Measurements from ENCODE around the gene NF2. TPM values are rescaled to one million over a fixed set of nuclear protein-coding genes. Genes with fewer than 3 reads are reported as not detected.

Gene NF2
- total RNA-seq, 1 donor from 2014 or later: 38.5 TPM

DNA sequence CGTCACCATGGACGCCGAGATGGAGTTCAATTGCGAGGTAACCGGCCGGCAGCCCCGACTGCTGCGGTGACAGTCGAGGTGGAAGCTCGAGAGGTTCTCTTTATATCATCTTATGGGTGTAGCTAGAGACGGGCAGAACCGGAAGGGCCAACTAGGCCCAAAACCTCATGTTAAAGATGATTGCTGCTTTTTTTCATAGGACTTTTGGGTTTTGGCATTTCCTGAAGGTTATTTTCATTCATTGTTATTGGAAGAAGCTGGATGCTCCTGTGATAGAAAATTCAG is 585 bp downstream of the NF2 start:
- TF ChIP-seq, protein P1, sequence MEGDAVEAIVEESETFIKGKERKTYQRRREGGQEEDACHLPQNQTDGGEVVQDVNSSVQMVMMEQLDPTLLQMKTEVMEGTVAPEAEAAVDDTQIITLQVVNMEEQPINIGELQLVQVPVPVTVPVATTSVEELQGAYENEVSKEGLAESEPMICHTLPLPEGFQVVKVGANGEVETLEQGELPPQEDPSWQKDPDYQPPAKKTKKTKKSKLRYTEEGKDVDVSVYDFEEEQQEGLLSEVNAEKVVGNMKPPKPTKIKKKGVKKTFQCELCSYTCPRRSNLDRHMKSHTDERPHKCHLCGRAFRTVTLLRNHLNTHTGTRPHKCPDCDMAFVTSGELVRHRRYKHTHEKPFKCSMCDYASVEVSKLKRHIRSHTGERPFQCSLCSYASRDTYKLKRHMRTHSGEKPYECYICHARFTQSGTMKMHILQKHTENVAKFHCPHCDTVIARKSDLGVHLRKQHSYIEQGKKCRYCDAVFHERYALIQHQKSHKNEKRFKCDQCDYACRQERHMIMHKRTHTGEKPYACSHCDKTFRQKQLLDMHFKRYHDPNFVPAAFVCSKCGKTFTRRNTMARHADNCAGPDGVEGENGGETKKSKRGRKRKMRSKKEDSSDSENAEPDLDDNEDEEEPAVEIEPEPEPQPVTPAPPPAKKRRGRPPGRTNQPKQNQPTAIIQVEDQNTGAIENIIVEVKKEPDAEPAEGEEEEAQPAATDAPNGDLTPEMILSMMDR (IDR thresholded peaks at IDR 0.05; ENCODE audit: borderline replicate concordance): no peak
- H3K27me3 ChIP-seq (ENCODE audit: low read depth): no peaks in the 10 kb centered on the region
- H3K9me3 ChIP-seq (replicated peaks): no peaks in the 10 kb centered on the region
- H3K4me1 ChIP-seq: peaks cover 20% of the 10 kb centered on the region
- intact Hi-C loops (cut with micrococcal nuclease): no loop called here
- H3K27ac ChIP-seq (replicated peaks): peak overlapping the region; percentile 97
- H3K36me3 ChIP-seq: no peaks in the 10 kb centered on the region
- H3K4me3 ChIP-seq: peak overlapping the region; percentile 97
- no peak for DNase-seq

DNA sequence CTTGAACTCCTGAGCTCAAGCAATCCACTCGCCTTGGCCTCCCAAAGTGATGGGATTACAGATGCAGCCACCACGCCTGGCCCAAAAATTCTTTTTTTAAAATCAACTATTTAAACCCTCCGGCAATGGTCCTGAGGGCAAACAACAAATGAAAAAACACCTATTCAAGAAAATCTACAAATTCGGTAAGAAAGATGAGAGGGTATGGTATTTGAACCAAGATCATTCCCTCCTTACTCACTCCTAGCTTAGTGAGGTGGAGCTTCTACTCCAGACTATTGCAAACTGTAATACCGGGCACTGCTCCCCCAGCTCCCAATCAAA is 2.1 kb downstream of the NF2 start:
- DNase-seq: no peak
- intact Hi-C loops (cut with micrococcal nuclease): no loop called here
- peaks cover under 1% of the 10 kb centered on the region for H3K9me3 ChIP-seq (replicated peaks)
- no peaks in the 10 kb centered on the region for H3K36me3 ChIP-seq
- no peaks in the 10 kb centered on the region for H3K27me3 ChIP-seq (ENCODE audit: low read depth)
- peaks cover 20% of the 10 kb centered on the region for H3K4me1 ChIP-seq
- H3K4me3 ChIP-seq: no peak overlapping the region
- TF ChIP-seq, protein P1 (IDR thresholded peaks at IDR 0.05; ENCODE audit: borderline replicate concordance): no peak
- H3K27ac ChIP-seq (replicated peaks): no peak overlapping the region

DNA sequence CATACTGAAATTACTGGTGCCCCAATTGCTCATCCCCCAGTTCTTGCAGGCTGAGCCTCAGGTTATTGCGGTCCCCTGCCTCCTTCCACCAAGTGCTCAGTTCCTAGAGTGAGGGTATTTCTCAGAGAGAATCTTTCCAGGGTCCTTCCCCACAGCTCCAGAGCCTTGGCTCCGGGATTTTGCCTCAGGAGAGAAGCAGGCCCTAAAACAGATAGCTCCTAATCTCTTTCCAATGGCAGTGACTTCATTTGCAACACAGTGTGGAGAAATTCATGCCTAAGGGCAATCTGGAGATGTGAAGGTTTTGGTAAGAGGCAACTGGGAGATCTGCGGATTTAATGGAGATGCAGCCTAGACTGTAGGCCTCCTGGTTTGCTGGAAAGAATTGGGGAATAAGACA is 2.9 kb downstream of the NF2 start:
- TF ChIP-seq, protein P1 (IDR thresholded peaks at IDR 0.05; ENCODE audit: borderline replicate concordance): no peak
- no peaks in the 10 kb centered on the region for H3K36me3 ChIP-seq
- no peak overlapping the region for H3K4me3 ChIP-seq
- no peaks in the 10 kb centered on the region for H3K27me3 ChIP-seq (ENCODE audit: low read depth)
- intact Hi-C loops (cut with micrococcal nuclease): no loop called here
- no peak for DNase-seq
- peaks cover 20% of the 10 kb centered on the region for H3K4me1 ChIP-seq
- H3K27ac ChIP-seq (replicated peaks): no peak overlapping the region
- H3K9me3 ChIP-seq (replicated peaks): peaks cover 4% of the 10 kb centered on the region

DNA sequence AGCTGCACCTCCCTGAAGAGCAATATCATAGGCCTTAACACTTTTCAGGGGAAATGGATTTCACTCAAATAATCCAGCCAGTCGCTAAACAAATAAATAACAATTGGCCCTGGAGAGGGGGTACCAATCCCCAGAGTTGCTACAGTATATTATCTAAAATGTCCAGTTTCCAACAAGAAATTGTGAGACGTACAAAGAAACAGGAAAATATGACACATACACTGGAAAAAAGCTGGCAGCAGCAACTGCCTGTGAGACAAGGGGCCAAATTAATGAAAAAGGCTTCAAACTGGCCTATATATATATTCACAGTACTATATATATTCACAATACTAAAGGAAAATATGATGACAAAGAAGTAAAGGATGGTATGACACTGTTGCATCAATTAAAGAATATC is 4.0 kb downstream of the NF2 start:
- Histone ChIP-seq H3K27ac (replicated peaks) (no peak overlapping the region), H3K9me3 (replicated peaks) (peaks cover 4% of the 10 kb centered on the region), H3K4me1 (peaks cover 20% of the 10 kb centered on the region), H3K27me3 (ENCODE audit: low read depth) (no peaks in the 10 kb centered on the region), H3K36me3 (no peaks in the 10 kb centered on the region), H3K4me3 (no peak overlapping the region)
- TF ChIP-seq, protein P1 (IDR thresholded peaks at IDR 0.05; ENCODE audit: borderline replicate concordance): no peak
- DNase-seq: no peak
- intact Hi-C loops (cut with micrococcal nuclease): no loop called here

DNA sequence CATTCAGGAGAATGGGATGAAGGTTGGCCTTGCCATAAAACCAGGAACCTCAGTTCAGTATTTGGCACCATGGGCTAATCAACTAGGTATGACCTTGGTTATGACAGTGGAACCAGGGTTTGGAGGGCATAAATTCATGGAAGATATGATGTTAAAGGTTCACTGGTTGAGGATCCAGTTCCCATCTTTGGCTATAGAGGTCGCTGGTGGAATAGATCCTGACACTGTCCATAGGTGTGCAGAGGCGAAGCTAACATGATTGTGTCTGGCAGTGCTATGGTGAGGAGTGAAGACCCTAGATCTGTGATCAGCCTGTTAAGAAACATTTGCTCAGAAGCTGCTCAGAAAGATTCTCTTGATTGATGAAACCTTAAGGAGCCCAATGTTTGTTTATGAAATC is 5.7 kb downstream of the NF2 start:
- TF ChIP-seq, protein P1 (IDR thresholded peaks at IDR 0.05; ENCODE audit: borderline replicate concordance): peak; percentile 29
- H3K9me3 ChIP-seq (replicated peaks): peaks cover 4% of the 10 kb centered on the region

DNA sequence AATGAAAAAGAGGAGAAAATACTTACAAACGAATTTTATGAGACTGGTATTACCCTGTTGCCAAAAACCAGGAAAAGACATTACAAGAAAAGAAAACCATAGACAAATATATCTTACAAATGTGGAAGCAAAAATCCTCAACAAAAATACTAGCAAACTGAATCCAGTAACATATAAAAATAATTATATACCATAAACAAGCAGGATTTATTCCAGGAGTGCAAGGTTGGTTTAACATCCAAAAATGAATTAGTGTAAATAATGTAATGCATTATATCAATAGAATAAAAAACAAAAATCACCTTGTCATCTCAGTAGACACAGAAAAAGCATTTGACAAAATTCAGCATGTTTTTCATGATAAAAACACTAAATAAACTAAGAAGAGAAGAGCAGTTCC is 7.3 kb downstream of the NF2 start:
- no peak overlapping the region for H3K4me3 ChIP-seq

More for the DNA sequence above, 5.7 kb downstream of the NF2 start:
- Histone ChIP-seq H3K27ac (replicated peaks) (no peak overlapping the region), H3K27me3 (ENCODE audit: low read depth) (no peaks in the 10 kb centered on the region), H3K36me3 (no peaks in the 10 kb centered on the region), H3K4me3 (no peak overlapping the region), H3K4me1 (peaks cover 13% of the 10 kb centered on the region)
- intact Hi-C loops (cut with micrococcal nuclease): no loop called here
- DNase-seq: no peak

More for the DNA sequence above, 7.3 kb downstream of the NF2 start:
- intact Hi-C loops (cut with micrococcal nuclease): no loop called here
- Histone ChIP-seq H3K4me1 (no peaks in the 10 kb centered on the region), H3K36me3 (no peaks in the 10 kb centered on the region), H3K27me3 (ENCODE audit: low read depth) (no peaks in the 10 kb centered on the region), H3K27ac (replicated peaks) (no peak overlapping the region), H3K9me3 (replicated peaks) (peaks cover 4% of the 10 kb centered on the region)
- TF ChIP-seq, protein P1 (IDR thresholded peaks at IDR 0.05; ENCODE audit: borderline replicate concordance): no peak
- no peak for DNase-seq

Measured in left ventricle myocardium inferior (tissue), 1 donor.